Neuronal stem cell (in vitro differentiated cells): Measurements from ENCODE around the gene IGFBP3.
"Not testable (repeated sequence)": the region's sequence is repeated elsewhere in the genome, so short reads cannot be mapped to it uniquely, and the experiment has no call there.

Source experiments
- DNase-seq: peaks from one replicate; pipeline ENCODE4 v3.0.0-alpha.2; 2013; ENCODE audit warnings: low spot score
- H2AFZ ChIP-seq: one replicate; pipeline ENCODE4 v1.6.1; 2013; ENCODE audit warnings: mild to moderate bottlenecking, low read length, inconsistent platforms
- H2AK5ac ChIP-seq: 2 replicates; pipeline ENCODE4 v1.6.1; 2013; ENCODE audit warnings: low read depth, mild to moderate bottlenecking, inconsistent platforms, low read length, moderate library complexity, mixed read lengths
- H2BK120ac ChIP-seq: 2 replicates; pipeline ENCODE4 v1.6.1; 2013; ENCODE audit warnings: low read depth, mild to moderate bottlenecking, inconsistent platforms, low read length, moderate library complexity, mixed read lengths
- H2BK12ac ChIP-seq: one replicate; pipeline ENCODE4 v1.6.1; 2013; ENCODE audit warnings: low read length, inconsistent platforms
- H2BK15ac ChIP-seq: 2 replicates; pipeline ENCODE4 v1.6.1; 2013; ENCODE audit warnings: mild to moderate bottlenecking, low read length, inconsistent platforms, mixed read lengths
- H2BK5ac ChIP-seq: one replicate; pipeline ENCODE4 v1.6.1; 2013; ENCODE audit warnings: inconsistent platforms, mild to moderate bottlenecking, low read length, moderate library complexity
- H3K14ac ChIP-seq: one replicate; pipeline ENCODE4 v1.6.1; 2013; ENCODE audit warnings: low read length, inconsistent platforms
- H3K18ac ChIP-seq: 2 replicates; pipeline ENCODE4 v1.6.1; 2013; ENCODE audit warnings: low read length, inconsistent platforms
- H3K23ac ChIP-seq: 2 replicates; pipeline ENCODE4 v1.6.1; 2013; ENCODE audit warnings: low read depth, mild to moderate bottlenecking, mixed read lengths, low read length, inconsistent platforms; ENCODE audit not compliant: poor library complexity
- H3K27ac ChIP-seq: replicated peaks from 3 replicates; pipeline ENCODE4 v1.5.1; 2013; ENCODE audit warnings: low read length, inconsistent platforms
- H3K27me3 ChIP-seq, 3 experiments: 2 replicates each; pipeline ENCODE4 v1.6.1; 2013; ENCODE audit warnings: low read length in 3 of 3, mild to moderate bottlenecking in 2 of 3, inconsistent platforms in 1 of 3, low read depth in 1 of 3, mixed read lengths in 1 of 3, moderate library complexity in 1 of 3; ENCODE audit not compliant: control insufficient read depth in 3 of 3, insufficient read depth in 3 of 3
- H3K36me3 ChIP-seq, 2 donors: replicated peaks in 1 of 2; 2 replicates each; pipeline ENCODE4 v1.6.1; 2013; ENCODE audit warnings: low read length in 2 of 2; ENCODE audit not compliant: control insufficient read depth in 2 of 2, insufficient read depth in 2 of 2
- H3K4ac ChIP-seq: 2 replicates; pipeline ENCODE4 v1.6.1; 2013; ENCODE audit warnings: inconsistent platforms, mild to moderate bottlenecking, low read length, moderate library complexity
- H3K4me1 ChIP-seq, 2 donors: 1 replicate in 1 of 2; 2 replicates in 1 of 2; pipeline ENCODE4 v1.6.1; 2013; ENCODE audit warnings: low read length in 2 of 2, low read depth in 1 of 2; ENCODE audit not compliant: control insufficient read depth in 2 of 2, insufficient read depth in 1 of 2
- H3K4me2 ChIP-seq: one replicate; pipeline ENCODE4 v1.6.1; 2013; ENCODE audit warnings: mild to moderate bottlenecking, low read length, inconsistent platforms; ENCODE audit not compliant: insufficient read depth, poor library complexity, severe bottlenecking
- H3K4me3 ChIP-seq, 2 donors: 2 replicates each; pipeline ENCODE4 v1.5.1; 2013; ENCODE audit warnings: low read length in 2 of 2, mild to moderate bottlenecking in 2 of 2, inconsistent platforms in 1 of 2, moderate library complexity in 1 of 2
- H3K79me1 ChIP-seq: one replicate; pipeline ENCODE4 v1.6.1; 2013; ENCODE audit warnings: low read depth, mild to moderate bottlenecking, inconsistent platforms, low read length, moderate library complexity
- H3K9ac ChIP-seq: one replicate; pipeline ENCODE4 v1.6.1; 2013; ENCODE audit warnings: mild to moderate bottlenecking, low read depth, low read length, inconsistent platforms; ENCODE audit not compliant: poor library complexity
- H3K9me3 ChIP-seq, 2 donors: replicated peaks in 1 of 2; 2 replicates each; pipeline versions ENCODE3 to v1.6.1; 2013; ENCODE audit warnings: low read length in 2 of 2, mild to moderate bottlenecking in 2 of 2, inconsistent platforms in 1 of 2, low read depth in 1 of 2, mixed read lengths in 1 of 2, moderate library complexity in 1 of 2; ENCODE audit not compliant: control insufficient read depth in 2 of 2, insufficient read depth in 1 of 2
- H4K8ac ChIP-seq: one replicate; pipeline ENCODE4 v1.6.1; 2013; ENCODE audit warnings: low read depth, mild to moderate bottlenecking, inconsistent platforms, low read length, moderate library complexity
- H4K91ac ChIP-seq: one replicate; pipeline ENCODE4 v1.6.1; 2013; ENCODE audit warnings: low read length, low read depth, mild to moderate bottlenecking, inconsistent platforms; ENCODE audit not compliant: poor library complexity
- WGBS, 2 donors: extraction: QIAGEN DNeasy Blood & Tissue Kit; methylation state at CpG; one replicate each; pipeline ENCODE4 v1.1.7; 2013; ENCODE audit warnings: missing lambda C conversion rate in 2 of 2, mixed read lengths in 1 of 2; ENCODE audit not compliant: insufficient read length in 2 of 2, insufficient replicate concordance in 1 of 2; ENCODE audit errors: extremely low coverage in 2 of 2; 5-methylcytosine and 5-hydroxymethylcytosine counted together

Gene IGFBP3

DNA sequence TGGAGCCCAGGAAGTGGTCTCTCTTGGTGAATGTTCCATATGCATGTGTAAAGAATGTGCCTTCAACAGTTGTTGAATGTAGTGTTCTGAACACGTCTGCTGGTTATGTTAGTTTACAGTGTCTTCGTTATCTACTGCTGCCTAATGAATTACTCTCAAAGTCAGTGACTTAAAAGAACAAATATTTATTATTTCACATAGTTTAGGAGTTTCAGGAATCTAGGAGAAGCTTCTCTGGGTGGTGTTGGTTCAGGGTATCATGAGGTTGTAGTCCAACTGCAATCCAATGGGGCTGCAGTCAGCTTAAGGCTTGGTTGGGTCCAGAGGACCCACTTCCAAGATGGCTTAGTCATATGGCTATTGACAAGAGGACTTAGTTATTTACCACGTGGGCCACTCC lies 36.6 kb upstream of the IGFBP3 start:
- no peak overlapping the region for H2BK12ac ChIP-seq
- no CpG with 5 or more reads among the region's 3 CpGs for whole genome bisulfite sequencing, 2 donors
- no peak for DNase-seq

DNA sequence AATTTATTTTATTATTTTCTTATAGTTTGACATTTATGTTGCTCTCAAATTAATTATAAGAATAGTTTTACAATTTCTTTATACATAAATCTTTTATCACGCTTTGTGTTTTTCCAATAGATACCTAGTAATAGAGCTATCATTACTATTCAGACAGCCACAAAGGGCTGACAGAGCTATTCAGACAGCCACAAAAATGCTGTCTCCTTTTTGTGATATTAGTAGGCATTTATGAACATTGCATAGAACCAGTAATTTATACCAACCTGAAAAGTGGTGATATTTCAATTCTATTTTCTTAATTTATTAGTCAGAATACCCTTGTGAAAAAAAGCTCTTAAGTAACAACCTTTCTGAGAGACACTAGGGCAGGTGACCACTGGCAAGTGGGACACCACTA lies 34.2 kb upstream of the IGFBP3 start:
- DNase-seq, result no peak
- Histone ChIP-seq H4K8ac (no peak overlapping the region), H3K36me3 (no peaks in the 10 kb centered on the region), H3K4me2 (no peak overlapping the region), H2BK120ac (no peak overlapping the region), H3K79me1 (peaks cover 2% of the 10 kb centered on the region), H3K14ac (no peak overlapping the region), H3K4me3 (no peak overlapping the region), H3K4me1 (no peaks in the 10 kb centered on the region), H2AFZ (no peak overlapping the region), H2BK15ac (no peak overlapping the region), H2BK12ac (no peak overlapping the region), H2BK5ac (no peak overlapping the region), H3K9ac (no peak overlapping the region), H4K91ac (no peak overlapping the region), H3K4ac (no peak overlapping the region), H3K9me3 (peaks cover 10 to 11% of the 10 kb centered on the region in 2 donors), H3K27me3 (no peaks in the 10 kb centered on the region), H3K27ac (no peak overlapping the region), H3K18ac (no peak overlapping the region), H3K23ac (no peak overlapping the region), H2AK5ac (no peak overlapping the region)
- no CpG with 5 or more reads among the region's 1 CpG for WGBS, 2 donors

More for the DNA sequence above, 36.6 kb upstream of the IGFBP3 start:
- H3K9me3 ChIP-seq, result peaks cover 10 to 11% of the 10 kb centered on the region in 2 donors
- no peak overlapping the region for H3K9ac ChIP-seq
- H3K18ac ChIP-seq, result no peak overlapping the region
- H3K14ac ChIP-seq, result no peak overlapping the region
- H2AK5ac ChIP-seq, result no peak overlapping the region
- no peak overlapping the region for H2BK15ac ChIP-seq
- H2BK5ac ChIP-seq, result no peak overlapping the region
- no peak overlapping the region for H3K4ac ChIP-seq
- H3K23ac ChIP-seq, result no peak overlapping the region
- no peak overlapping the region for H2AFZ ChIP-seq
- no peaks in the 10 kb centered on the region for H3K36me3 ChIP-seq
- no peak overlapping the region for H3K4me3 ChIP-seq
- H2BK120ac ChIP-seq, result no peak overlapping the region
- no peaks in the 10 kb centered on the region for H3K27me3 ChIP-seq
- no peak overlapping the region for H4K8ac ChIP-seq
- H3K4me1 ChIP-seq, result no peaks in the 10 kb centered on the region
- no peak overlapping the region for H3K27ac ChIP-seq
- H3K4me2 ChIP-seq, result no peak overlapping the region
- no peak overlapping the region for H4K91ac ChIP-seq
- peaks cover 2% of the 10 kb centered on the region for H3K79me1 ChIP-seq

- not testable (repeated sequence) for H3K27ac ChIP-seq, H2BK120ac ChIP-seq, H3K4ac ChIP-seq, H3K79me1 ChIP-seq, H2AK5ac ChIP-seq, H4K8ac ChIP-seq, H3K27me3 ChIP-seq, H2BK5ac ChIP-seq, H3K4me3 ChIP-seq, H3K9ac ChIP-seq, DNase-seq, H4K91ac ChIP-seq, H3K14ac ChIP-seq, H3K4me2 ChIP-seq, H3K4me1 ChIP-seq, H2BK12ac ChIP-seq, H3K36me3 ChIP-seq, H3K18ac ChIP-seq, H3K23ac ChIP-seq, H2AFZ ChIP-seq, H2BK15ac ChIP-seq
- no CpG with 5 or more reads among the region's 23 CpGs for WGBS, 2 donors
- H3K9me3 ChIP-seq, result peaks cover 10 to 11% of the 10 kb centered on the region in 2 donors
Measured at GRCh38 chr7:45953055-45953454, 32.0 kb upstream of the IGFBP3 start.

- no peak overlapping the region for H2BK12ac ChIP-seq
- no peak overlapping the region for H2AFZ ChIP-seq
- no peaks in the 10 kb centered on the region for H3K36me3 ChIP-seq
- H3K4me2 ChIP-seq, result no peak overlapping the region
- H3K27ac ChIP-seq, result no peak overlapping the region
- H2AK5ac ChIP-seq, result no peak overlapping the region
- H3K79me1 ChIP-seq, result no peaks in the 10 kb centered on the region
- H4K91ac ChIP-seq, result no peak overlapping the region
- no peak overlapping the region for H4K8ac ChIP-seq
- H2BK15ac ChIP-seq, result no peak overlapping the region
- no peak overlapping the region for H3K14ac ChIP-seq
- H3K27me3 ChIP-seq, result no peaks in the 10 kb centered on the region
- no peaks in the 10 kb centered on the region for H3K4me1 ChIP-seq
- no peak overlapping the region for H3K18ac ChIP-seq
- H3K4me3 ChIP-seq, result no peak overlapping the region
- H2BK5ac ChIP-seq, result no peak overlapping the region
- no peaks in the 10 kb centered on the region for H3K9me3 ChIP-seq
- H3K4ac ChIP-seq, result no peak overlapping the region
- DNase-seq, result no peak
- H3K23ac ChIP-seq, result no peak overlapping the region
- no peak overlapping the region for H2BK120ac ChIP-seq
- H3K9ac ChIP-seq, result no peak overlapping the region
- WGBS, 2 donors, result no CpG with 5 or more reads among the region's 6 CpGs
Measured at GRCh38 chr7:45944058-45944457, 23.0 kb upstream of the IGFBP3 start.
